Epithelial cell of prostate (primary cell): ENCODE data around the gene LHFPL2.
"Not testable (repeated sequence)": the region's sequence is repeated elsewhere in the genome, so short reads cannot be mapped to it uniquely, and the experiment has no call there.

ENCODE experiments used
- DNase-seq: peaks from one replicate; pipeline ENCODE4 v3.0.0-alpha.2; 2011; ENCODE audit warnings: low read depth, low spot score
- H3K27ac ChIP-seq: fragments of 450-650 bp; 2 replicates; pipeline ENCODE4 v1.5.1; 2017; ENCODE audit warnings: mild to moderate bottlenecking

Gene LHFPL2

DNA sequence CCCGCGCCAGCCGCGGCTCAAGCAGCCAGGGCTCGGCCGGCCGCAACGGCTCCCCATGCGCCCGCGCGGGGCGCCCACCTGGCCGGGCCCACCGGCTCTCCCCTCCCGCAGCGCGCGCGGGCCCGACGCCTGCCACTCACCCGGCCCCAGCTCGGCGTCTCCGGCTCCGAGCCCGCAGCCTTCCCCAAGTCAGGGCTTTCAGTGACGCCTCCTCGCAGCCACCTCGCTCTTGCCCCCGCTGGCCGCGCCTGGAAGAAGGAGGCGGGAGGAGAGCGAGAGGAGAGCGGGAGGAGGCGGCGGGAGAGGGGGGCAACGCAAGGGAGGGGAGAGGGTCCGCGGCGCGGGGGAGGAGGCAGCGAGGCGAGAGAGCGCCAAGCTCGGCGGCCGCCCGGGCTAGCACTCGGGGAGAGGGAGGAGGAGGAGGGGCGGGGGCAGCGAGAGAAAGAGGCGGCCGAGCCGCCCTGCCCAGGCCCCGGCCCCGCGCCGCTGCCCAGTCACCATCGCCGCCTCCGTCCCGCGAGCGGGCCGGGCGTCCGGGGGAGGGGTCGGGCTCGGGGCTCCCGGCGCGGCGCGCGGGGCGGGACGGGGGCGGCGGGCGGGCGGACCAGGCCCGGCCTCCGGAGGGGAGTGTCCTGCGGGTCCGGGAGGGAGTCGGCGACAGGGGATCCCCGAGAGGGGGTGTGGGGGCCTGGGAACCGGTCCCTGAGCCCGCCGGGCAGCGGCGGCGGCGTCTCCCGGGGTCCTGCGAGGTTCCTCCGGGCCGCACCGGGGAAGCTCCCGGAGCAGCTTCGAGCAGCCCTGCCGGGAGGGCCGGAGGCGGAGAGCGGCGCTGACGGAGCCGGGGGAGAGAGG lies at the start of gene LHFPL2:
Gene LHFPL2, minus strand, starts transcription at position 414 of the 852 bp plus-strand sequence. CDS start 138,559 bp downstream, outside the sequence.
- H3K27ac ChIP-seq, result peak within 1 kb of the TSS; percentile 85
- no peak for DNase-seq

DNA sequence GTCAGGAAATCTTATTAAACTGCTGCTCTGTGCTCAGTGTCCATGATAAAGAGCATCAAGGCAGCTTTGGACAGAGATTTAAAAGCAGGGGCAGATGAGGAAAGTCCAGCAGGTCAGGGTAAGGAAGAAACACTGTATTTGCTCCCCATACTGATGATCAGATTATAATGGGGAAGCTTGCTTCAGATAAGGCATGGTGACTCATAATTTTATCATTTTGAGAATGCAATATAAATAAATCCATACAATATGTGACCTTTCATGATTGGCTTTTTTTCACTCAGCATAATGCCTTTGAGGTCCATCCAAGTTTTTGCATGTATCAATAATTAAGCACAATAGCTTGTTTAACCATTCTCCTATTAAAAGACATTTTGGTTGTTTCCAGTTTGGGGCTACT lies 48.1 kb upstream of the LHFPL2 start:
- DNase-seq, result no peak
- H3K27ac ChIP-seq, result peak overlapping the region; percentile 100

DNA sequence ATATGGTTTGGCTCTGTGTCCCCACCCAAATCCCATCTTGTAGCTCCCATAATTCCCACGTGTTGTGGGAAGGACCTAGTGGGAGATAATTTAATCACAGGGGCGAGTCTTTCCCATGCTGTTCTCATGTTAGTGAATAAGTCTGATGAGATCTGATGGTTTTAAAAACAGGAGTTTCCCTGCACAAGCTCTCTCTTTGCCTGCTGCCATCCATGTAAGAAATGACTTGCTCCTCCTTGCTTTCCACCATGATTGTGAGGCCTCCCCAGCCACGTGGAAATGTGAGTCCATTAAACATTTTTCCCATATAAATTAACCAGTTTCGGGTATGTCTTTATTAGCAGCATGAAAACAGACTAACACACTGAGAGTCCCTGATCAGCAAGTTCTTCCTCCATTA lies 47.5 kb upstream of the LHFPL2 start:
- not testable (repeated sequence) for H3K27ac ChIP-seq, DNase-seq

DNA sequence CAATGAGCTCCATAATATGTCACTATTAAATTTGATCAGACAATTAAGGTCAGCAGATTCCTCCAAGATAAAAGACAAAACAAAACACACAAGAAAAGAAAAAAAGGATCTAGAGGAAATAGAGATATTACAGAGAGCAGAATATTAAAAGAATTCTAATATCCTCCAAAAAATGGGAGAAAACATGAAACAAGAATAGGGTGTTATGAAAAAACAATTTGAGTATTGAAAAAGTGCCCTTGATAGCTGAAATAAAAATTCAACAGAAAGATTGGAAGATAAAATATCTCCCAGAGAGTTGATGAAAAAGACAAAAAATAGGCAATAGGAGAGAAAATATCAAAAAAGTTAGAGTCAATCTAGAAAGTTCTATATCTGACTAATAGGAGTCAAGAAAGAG lies 44.8 kb upstream of the LHFPL2 start:
- DNase-seq, result no peak

GRCh38 chr5:78691084-78691960 lies 42.8 kb upstream of the LHFPL2 start:
- no peak overlapping the region for H3K27ac ChIP-seq
- no peak for DNase-seq

More for the DNA sequence above, 44.8 kb upstream of the LHFPL2 start:
- no peak overlapping the region for H3K27ac ChIP-seq

- DNase-seq, result no peak
- H3K27ac ChIP-seq, result no peak overlapping the region
Measured at GRCh38 chr5:78690253-78690972, 41.8 kb upstream of the LHFPL2 start.

DNA sequence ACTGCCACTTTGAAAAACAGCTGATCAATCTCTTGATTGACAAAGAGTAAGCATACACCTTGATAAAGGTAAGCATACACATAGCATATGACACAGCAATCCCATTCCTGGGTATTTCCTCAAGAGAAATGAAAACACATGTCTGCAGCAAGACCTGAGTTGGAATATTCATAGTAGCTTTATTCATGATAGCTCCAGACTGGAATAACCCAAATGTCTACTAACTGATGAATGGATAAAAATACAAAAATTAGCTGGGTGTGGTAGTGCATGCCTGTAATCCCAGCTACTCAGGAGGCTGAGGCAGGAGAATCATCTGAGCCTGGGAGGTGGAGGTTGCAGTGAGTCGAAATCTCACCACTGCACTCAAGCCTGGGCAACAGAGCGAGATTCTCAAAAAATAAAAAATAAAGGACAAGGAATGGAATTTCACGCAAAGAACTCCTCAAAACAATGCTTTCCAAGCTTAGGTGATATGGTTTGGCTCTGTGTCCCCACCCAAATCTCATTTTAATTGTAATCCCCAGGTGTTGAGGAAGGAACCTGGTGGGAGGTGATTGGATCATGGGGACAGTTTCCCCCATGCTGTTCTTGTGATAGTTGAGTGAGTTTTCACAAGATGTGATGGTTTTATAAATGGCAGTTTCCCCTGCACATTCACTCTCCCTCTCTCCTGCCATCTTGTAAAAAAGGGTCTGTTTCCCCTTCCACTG lies 41.1 kb upstream of the LHFPL2 start:
- DNase-seq, result no peak
- no peak overlapping the region for H3K27ac ChIP-seq

GRCh38 chr5:78687514-78687913 lies 38.9 kb upstream of the LHFPL2 start:
- H3K27ac ChIP-seq, DNase-seq: not testable (repeated sequence)

- DNase-seq, H3K27ac ChIP-seq: not testable (repeated sequence)
Measured at GRCh38 chr5:78683905-78684304, 35.3 kb upstream of the LHFPL2 start.

DNA sequence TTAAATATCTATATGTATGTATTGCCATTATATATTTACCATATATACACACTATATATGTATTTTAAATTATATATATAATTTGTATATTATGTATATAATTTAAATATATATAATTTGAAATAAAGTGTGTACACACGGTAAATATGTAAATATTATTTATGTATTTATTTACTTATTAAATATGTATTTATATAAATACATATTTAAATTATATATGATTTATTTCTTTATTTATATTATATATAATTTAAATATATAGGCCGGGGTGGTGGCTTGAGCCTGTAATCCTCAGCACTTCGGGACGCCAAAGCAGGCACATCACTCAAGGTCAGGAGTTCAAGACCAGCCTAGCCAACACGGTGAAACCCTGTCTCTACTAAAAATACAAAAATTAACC lies 31.3 kb upstream of the LHFPL2 start:
- H3K27ac ChIP-seq, result no peak overlapping the region
- DNase-seq, result no peak

GRCh38 chr5:78677777-78678668 lies 29.5 kb upstream of the LHFPL2 start:
- peak overlapping the region; percentile 94 for H3K27ac ChIP-seq
- peak; percentile 66 for DNase-seq

GRCh38 chr5:78675956-78676730 lies 27.6 kb upstream of the LHFPL2 start:
- H3K27ac ChIP-seq, result no peak overlapping the region
- no peak for DNase-seq

- not testable (repeated sequence) for DNase-seq, H3K27ac ChIP-seq
Measured at GRCh38 chr5:78673827-78674226, 25.3 kb upstream of the LHFPL2 start.

- DNase-seq, result no peak
- H3K27ac ChIP-seq, result no peak overlapping the region
Measured at GRCh38 chr5:78672154-78672553, 23.6 kb upstream of the LHFPL2 start.

GRCh38 chr5:78671609-78672008 lies 23.0 kb upstream of the LHFPL2 start:
- no peak for DNase-seq
- no peak overlapping the region for H3K27ac ChIP-seq

- no peak overlapping the region for H3K27ac ChIP-seq
- DNase-seq, result no peak
Measured at GRCh38 chr5:78670701-78671269, 22.2 kb upstream of the LHFPL2 start.

DNA sequence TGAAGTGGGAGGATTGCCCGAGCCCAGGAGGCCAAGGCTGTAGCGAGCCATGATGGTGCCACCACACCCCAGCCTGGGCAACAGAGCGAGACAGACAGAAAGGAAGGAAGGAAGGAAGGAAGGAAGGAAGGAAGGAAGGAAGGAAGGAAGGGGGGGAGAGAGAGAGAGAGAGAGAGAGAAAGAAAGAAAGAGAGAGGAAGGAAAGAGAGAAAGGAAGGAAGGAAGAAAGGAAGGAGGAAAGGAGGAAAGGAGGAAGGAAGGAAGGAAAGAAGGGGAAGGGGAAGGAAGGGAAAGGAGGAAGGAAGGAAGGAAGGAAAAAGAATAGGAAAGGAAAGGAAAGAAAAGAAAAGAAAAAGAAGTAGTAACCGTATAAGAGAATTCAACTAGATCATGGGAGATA lies 20.8 kb upstream of the LHFPL2 start:
- H3K27ac ChIP-seq, result no peak overlapping the region
- no peak for DNase-seq
